Measurements from ENCODE around the gene FOXK1.

The FOXK1 gene

DNA sequence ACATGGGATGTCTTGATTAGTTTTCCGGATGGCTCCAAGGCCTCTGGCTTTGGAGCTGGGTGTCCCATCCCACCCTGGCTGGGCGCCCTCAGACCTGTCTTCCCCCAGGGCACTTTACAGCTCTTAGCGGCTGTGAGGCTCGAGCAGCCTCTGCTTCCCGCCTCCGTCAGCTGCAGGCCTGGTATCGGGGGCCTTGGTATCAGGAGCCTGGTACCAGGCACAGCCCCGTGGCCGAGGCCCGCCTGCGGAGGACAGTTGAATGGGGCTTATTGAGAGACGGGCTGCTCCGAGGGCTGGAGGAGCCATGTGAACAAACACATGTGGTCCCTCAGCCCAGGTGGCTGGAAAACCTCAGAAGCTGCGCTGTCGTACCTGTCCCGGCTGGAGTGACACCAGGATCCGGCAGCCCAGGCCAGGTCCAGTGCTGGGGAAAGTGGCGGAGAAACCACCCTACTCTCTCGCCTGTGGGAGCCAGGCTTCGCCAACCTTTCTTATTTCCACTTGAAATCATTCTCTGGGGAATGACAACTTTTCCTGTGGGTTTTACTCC is 69.4 kb downstream of the FOXK1 start:
- Histone ChIP-seq H3K4me1 (ENCODE audit: control insufficient read depth, insufficient read depth, low read length) (no peaks in the 10 kb centered on the region), H3K36me3 (ENCODE audit: insufficient read depth, low read length) (peaks cover 52% of the 10 kb centered on the region)

DNA sequence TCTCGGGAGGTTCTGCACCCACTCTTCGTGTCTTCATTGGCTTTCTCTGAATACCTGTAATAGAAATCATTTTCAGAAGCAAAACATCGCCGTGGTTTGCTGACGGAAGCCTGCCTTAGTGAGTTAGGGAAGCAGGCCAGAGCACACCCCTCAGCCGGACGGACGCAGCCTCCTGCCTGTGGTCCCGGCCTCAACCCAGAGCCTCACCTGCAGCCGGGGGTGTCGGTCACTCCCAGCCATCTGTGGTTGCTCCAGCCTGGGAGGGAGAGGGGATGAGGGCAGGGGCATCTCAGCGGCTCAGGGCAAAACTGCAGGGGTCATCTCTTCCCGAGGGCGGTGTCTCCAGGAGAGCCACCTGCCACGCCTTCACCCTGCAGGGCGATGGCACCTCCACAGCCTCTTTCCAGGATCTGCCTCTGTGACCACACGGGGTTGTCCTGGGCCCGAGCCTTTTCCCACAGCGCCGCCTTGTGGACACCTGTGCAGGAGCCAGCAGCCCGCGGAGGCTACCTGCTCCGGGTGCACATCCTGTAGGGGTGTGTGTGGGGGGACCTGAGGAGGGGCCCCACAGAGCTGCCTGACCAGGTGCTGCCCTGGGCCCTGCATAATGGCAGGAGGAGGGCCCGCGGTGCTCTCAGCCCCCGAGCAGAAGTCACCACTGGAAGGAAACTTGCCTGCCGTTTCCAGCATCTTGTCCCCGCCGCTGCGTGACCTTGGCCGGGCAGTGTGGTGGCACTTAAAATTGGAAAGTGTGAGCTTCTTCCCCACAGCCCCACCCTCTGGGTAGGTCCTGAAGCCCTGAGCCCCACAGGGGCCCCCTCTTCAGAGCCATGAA is 71.7 kb downstream of the FOXK1 start:
- H3K4me1 ChIP-seq (ENCODE audit: control insufficient read depth, insufficient read depth, low read length) = no peaks in the 10 kb centered on the region
- H3K4me3 ChIP-seq (ENCODE audit: low read length) = no peak overlapping the region
- no peak overlapping the region for H3K4me2 ChIP-seq (ENCODE audit: low read length)
- no peak overlapping the region for H3K9ac ChIP-seq (ENCODE audit: low read depth, low read length)
- no peaks in the 10 kb centered on the region for H3K9me3 ChIP-seq (replicated peaks; ENCODE audit: low read length)
- H3K36me3 ChIP-seq (ENCODE audit: insufficient read depth, low read length) = peaks cover 45% of the 10 kb centered on the region
- no peaks in the 10 kb centered on the region for H3K27me3 ChIP-seq (ENCODE audit: control insufficient read depth, insufficient read depth, low read length)

More for the DNA sequence above, 69.4 kb downstream of the FOXK1 start:
- H3K9me3 ChIP-seq (replicated peaks; ENCODE audit: low read length) = no peaks in the 10 kb centered on the region
- no peak overlapping the region for H3K4me2 ChIP-seq (ENCODE audit: low read length)
- no peaks in the 10 kb centered on the region for H3K27me3 ChIP-seq (ENCODE audit: control insufficient read depth, insufficient read depth, low read length)
- H3K9ac ChIP-seq (ENCODE audit: low read depth, low read length) = no peak overlapping the region
- no peak overlapping the region for H3K4me3 ChIP-seq (ENCODE audit: low read length)

DNA sequence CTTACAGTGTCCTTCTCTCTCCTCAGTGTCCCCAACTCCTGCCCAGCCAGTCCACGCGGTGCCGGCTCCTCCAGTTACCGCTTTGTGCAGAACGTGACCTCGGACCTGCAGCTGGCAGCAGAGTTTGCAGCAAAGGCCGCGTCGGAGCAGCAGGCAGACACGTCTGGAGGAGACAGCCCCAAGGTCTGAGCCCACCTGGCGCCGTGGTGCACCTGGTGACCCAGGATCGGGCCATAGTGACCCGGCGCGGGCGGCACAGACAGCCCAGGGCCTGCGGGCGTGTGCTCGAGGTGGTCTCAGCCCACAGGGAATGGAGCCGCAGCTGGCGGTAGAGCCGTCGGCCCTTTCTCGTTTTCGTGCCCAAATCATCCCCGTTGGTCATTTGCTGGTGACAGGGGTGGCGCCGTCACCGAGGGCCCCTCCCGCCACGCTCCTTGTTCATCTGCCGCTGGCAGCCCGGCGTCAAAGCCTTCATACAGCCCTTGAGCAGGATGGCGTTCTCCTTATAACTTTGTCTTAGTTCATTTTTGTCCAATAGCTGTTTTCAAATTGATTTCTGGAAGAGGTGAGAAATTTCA is 72.4 kb downstream of the FOXK1 start:
- no peak overlapping the region for H3K4me3 ChIP-seq (ENCODE audit: low read length)
- no peaks in the 10 kb centered on the region for H3K27me3 ChIP-seq (ENCODE audit: control insufficient read depth, insufficient read depth, low read length)
- peaks cover 47% of the 10 kb centered on the region for H3K36me3 ChIP-seq (ENCODE audit: insufficient read depth, low read length)
- H3K4me2 ChIP-seq (ENCODE audit: low read length) = no peak overlapping the region
- H3K4me1 ChIP-seq (ENCODE audit: control insufficient read depth, insufficient read depth, low read length) = no peaks in the 10 kb centered on the region
- no peak overlapping the region for H3K9ac ChIP-seq (ENCODE audit: low read depth, low read length)
- no peaks in the 10 kb centered on the region for H3K9me3 ChIP-seq (replicated peaks; ENCODE audit: low read length)

DNA sequence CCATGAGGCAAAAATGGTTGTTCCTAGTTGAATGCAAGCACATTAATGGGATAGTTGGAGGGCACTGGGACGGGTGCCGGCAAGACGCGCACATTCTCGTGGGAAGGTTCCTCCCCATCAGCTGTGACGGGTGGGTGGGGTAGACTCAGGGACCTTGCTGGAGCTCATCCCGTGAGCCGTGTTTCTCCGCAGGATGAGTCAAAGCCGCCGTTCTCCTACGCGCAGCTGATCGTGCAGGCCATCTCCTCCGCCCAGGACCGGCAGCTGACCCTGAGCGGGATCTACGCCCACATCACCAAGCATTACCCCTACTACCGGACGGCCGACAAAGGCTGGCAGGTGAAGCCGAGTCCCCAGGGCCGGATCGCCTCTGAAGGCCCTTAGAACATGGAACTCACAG is 73.0 kb downstream of the FOXK1 start:
- Histone ChIP-seq H3K9ac (ENCODE audit: low read depth, low read length) (no peak overlapping the region), H3K36me3 (ENCODE audit: insufficient read depth, low read length) (peaks cover 49% of the 10 kb centered on the region), H3K4me1 (ENCODE audit: control insufficient read depth, insufficient read depth, low read length) (no peaks in the 10 kb centered on the region)

DNA sequence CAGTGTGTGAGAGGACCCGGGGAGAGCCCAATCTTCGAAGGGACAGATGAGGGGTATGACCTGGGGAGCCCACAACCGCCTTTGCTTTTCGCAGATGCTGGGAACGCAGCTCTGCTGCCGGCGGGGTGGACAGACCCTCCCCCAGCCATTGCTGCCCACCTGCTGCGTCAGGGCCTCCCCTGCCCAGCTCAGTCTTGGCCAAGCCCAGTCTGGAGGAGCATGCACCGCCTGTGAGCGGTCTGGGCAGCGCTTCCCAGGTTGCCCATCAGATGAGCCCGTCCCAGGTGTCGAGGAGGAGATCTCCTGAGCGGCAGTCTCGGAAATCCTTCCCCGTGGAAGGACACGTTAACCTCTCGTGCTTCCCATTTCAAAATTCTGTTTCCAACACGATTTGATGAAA is 76.0 kb downstream of the FOXK1 start:
- H3K27me3 ChIP-seq (ENCODE audit: control insufficient read depth, insufficient read depth, low read length) = no peaks in the 10 kb centered on the region
- no peak overlapping the region for H3K4me3 ChIP-seq (ENCODE audit: low read length)
- H3K4me2 ChIP-seq (ENCODE audit: low read length) = no peak overlapping the region
- no peaks in the 10 kb centered on the region for H3K4me1 ChIP-seq (ENCODE audit: control insufficient read depth, insufficient read depth, low read length)
- no peaks in the 10 kb centered on the region for H3K9me3 ChIP-seq (replicated peaks; ENCODE audit: low read length)
- peaks cover 70% of the 10 kb centered on the region for H3K36me3 ChIP-seq (ENCODE audit: insufficient read depth, low read length)
- no peak overlapping the region for H3K9ac ChIP-seq (ENCODE audit: low read depth, low read length)

More for the DNA sequence above, 73.0 kb downstream of the FOXK1 start:
- Histone ChIP-seq H3K9me3 (replicated peaks; ENCODE audit: low read length) (no peaks in the 10 kb centered on the region), H3K4me2 (ENCODE audit: low read length) (no peak overlapping the region), H3K27me3 (ENCODE audit: control insufficient read depth, insufficient read depth, low read length) (no peaks in the 10 kb centered on the region), H3K4me3 (ENCODE audit: low read length) (no peak overlapping the region)

DNA sequence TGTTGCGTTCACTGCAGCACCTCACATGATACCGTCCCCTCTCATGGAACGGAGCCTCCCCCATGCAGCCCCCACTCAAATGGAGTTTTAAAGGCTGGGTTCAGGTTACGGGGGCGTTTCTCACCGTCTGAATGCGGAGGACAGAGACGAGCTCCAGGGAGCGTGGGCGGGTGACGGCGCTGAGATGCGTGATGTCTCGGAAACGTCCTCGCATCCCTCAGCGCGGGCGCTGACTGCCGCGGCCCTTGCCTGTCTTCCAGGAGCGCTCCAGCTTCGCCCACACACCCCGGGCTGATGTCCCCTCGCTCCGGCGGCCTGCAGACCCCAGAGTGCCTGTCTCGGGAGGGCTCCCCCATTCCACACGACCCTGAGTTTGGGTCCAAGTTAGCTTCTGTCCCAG is 76.7 kb downstream of the FOXK1 start:
- Histone ChIP-seq H3K9me3 (replicated peaks; ENCODE audit: low read length) (no peaks in the 10 kb centered on the region), H3K4me2 (ENCODE audit: low read length) (no peak overlapping the region), H3K4me1 (ENCODE audit: control insufficient read depth, insufficient read depth, low read length) (no peaks in the 10 kb centered on the region), H3K4me3 (ENCODE audit: low read length) (no peak overlapping the region), H3K9ac (ENCODE audit: low read depth, low read length) (no peak overlapping the region), H3K27me3 (ENCODE audit: control insufficient read depth, insufficient read depth, low read length) (no peaks in the 10 kb centered on the region), H3K36me3 (ENCODE audit: insufficient read depth, low read length) (peaks cover 77% of the 10 kb centered on the region)

DNA sequence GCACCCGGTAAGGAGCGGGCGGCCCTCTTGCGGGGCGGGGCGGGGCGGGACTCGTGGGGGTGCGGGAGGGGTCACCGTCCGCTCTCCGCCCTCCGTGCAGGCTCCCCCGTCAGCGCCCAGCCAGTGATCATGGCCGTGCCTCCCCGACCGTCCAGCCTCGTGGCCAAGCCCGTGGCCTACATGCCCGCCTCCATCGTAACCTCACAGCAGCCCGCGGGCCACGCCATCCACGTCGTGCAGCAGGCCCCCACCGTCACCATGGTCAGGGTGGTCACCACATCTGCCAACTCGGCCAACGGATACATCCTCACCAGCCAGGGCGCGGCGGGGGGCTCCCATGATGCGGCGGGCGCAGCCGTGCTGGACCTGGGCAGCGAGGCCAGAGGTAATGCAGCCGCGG is 77.1 kb downstream of the FOXK1 start:
- no peaks in the 10 kb centered on the region for H3K9me3 ChIP-seq (replicated peaks; ENCODE audit: low read length)
- H3K27me3 ChIP-seq (ENCODE audit: control insufficient read depth, insufficient read depth, low read length) = no peaks in the 10 kb centered on the region
- no peak overlapping the region for H3K4me3 ChIP-seq (ENCODE audit: low read length)
- no peak overlapping the region for H3K4me2 ChIP-seq (ENCODE audit: low read length)
- H3K4me1 ChIP-seq (ENCODE audit: control insufficient read depth, insufficient read depth, low read length) = no peaks in the 10 kb centered on the region
- peaks cover 79% of the 10 kb centered on the region for H3K36me3 ChIP-seq (ENCODE audit: insufficient read depth, low read length)
- no peak overlapping the region for H3K9ac ChIP-seq (ENCODE audit: low read depth, low read length)

DNA sequence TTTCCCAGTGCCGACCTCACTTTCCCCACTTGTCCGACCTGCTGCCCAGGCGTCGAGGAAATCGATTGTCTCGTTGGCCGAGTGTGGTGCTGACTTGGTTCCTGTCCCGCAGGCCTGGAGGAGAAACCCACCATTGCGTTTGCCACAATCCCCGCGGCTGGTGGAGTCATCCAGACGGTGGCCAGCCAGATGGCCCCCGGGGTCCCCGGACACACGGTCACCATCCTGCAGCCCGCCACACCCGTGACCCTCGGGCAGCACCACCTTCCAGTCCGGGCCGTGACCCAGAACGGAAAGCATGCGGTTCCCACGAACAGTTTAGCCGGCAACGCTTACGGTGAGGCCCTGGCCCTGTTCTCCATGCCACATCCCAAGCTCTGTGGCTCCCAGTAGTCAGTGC is 78.9 kb downstream of the FOXK1 start:
- Histone ChIP-seq H3K4me1 (ENCODE audit: control insufficient read depth, insufficient read depth, low read length) (no peaks in the 10 kb centered on the region), H3K4me3 (ENCODE audit: low read length) (no peak overlapping the region), H3K9ac (ENCODE audit: low read depth, low read length) (no peak overlapping the region), H3K4me2 (ENCODE audit: low read length) (no peak overlapping the region), H3K36me3 (ENCODE audit: insufficient read depth, low read length) (peaks cover 73% of the 10 kb centered on the region), H3K9me3 (replicated peaks; ENCODE audit: low read length) (no peaks in the 10 kb centered on the region), H3K27me3 (ENCODE audit: control insufficient read depth, insufficient read depth, low read length) (no peaks in the 10 kb centered on the region)

DNA sequence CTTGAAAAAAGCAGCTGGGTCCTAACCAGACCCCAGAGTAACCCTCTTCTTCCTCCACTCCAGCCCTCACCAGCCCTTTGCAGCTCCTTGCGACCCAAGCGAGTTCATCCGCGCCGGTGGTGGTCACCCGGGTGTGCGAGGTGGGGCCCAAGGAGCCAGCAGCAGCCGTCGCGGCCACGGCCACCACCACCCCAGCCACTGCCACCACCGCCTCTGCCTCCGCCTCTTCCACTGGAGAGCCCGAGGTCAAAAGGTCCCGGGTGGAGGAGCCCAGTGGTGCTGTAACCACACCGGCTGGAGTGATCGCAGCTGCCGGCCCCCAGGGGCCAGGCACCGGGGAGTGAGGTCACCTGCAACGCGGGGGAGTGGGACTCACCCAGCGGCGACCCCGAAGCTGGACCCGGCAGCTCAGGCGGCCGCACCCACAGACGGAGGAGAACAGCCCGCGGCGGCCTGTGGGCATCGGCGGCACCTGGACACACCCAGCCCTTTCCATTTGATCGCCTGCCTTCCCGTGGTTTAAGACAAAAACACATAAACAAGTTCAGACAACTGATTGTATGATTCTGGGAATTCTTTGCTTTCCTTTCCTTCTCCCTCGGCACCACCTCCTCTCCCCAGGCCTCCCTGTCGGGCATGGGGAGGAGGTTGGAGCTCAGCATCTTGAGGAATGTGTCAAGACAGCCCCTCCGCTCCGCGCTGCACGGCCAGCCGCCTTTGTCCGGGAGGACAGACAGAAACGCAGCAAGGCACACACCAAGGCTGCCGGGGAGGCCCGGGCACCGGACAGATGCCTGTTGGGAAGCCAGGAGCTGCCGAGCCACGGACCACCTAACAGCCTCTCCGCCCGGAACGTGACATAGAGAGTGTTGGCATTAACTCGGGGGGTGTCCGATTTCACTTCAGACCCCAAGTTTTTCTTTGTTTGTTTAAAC is 80.3 kb downstream of the FOXK1 start:
- Histone ChIP-seq H3K9ac (ENCODE audit: low read depth, low read length) (no peak overlapping the region), H3K4me2 (ENCODE audit: low read length) (no peak overlapping the region), H3K9me3 (replicated peaks; ENCODE audit: low read length) (no peaks in the 10 kb centered on the region)

DNA sequence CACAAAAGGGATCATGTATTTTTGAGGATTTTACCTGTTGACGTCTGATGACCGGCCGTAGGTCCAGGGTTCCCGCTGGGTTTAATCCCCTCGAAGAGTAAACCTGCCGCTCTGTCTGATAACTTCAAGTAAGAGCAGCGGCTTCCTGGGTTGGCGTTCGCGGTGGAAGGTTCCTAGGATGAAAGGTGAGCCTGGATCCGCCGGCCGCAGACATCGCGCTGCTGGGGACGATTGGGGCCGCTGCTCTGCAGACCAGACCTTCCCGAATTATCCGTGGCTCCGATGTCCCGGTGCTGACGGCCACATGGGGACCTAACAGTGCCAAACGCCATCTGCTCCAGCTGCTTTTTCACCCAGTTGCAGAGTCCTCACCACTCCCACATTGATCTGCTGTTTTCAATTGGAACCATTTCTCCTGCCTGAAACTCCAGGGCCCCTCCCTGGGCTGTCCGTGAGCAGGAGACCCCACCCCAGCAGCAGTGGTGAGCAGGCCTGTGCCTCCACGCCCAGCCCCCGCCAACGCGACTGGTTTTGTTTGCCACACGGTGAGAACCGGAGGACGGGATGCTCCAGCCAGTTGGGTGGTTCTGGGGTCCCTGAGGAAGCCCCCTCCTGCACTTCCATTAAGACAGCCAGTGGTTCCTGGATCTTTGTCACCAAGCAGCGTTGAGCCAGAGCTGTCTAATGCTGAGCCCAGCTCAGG is 81.1 kb downstream of the FOXK1 start:
- Histone ChIP-seq H3K4me1 (ENCODE audit: control insufficient read depth, insufficient read depth, low read length) (no peaks in the 10 kb centered on the region), H3K4me3 (ENCODE audit: low read length) (no peak overlapping the region), H3K4me2 (ENCODE audit: low read length) (no peak overlapping the region), H3K27me3 (ENCODE audit: control insufficient read depth, insufficient read depth, low read length) (no peaks in the 10 kb centered on the region), H3K9ac (ENCODE audit: low read depth, low read length) (no peak overlapping the region), H3K36me3 (ENCODE audit: insufficient read depth, low read length) (peaks cover 73% of the 10 kb centered on the region), H3K9me3 (replicated peaks; ENCODE audit: low read length) (no peaks in the 10 kb centered on the region)

More for the DNA sequence above, 80.3 kb downstream of the FOXK1 start:
- Histone ChIP-seq H3K4me1 (ENCODE audit: control insufficient read depth, insufficient read depth, low read length) (no peaks in the 10 kb centered on the region), H3K36me3 (ENCODE audit: insufficient read depth, low read length) (peaks cover 75% of the 10 kb centered on the region), H3K4me3 (ENCODE audit: low read length) (no peak overlapping the region), H3K27me3 (ENCODE audit: control insufficient read depth, insufficient read depth, low read length) (no peaks in the 10 kb centered on the region)

DNA sequence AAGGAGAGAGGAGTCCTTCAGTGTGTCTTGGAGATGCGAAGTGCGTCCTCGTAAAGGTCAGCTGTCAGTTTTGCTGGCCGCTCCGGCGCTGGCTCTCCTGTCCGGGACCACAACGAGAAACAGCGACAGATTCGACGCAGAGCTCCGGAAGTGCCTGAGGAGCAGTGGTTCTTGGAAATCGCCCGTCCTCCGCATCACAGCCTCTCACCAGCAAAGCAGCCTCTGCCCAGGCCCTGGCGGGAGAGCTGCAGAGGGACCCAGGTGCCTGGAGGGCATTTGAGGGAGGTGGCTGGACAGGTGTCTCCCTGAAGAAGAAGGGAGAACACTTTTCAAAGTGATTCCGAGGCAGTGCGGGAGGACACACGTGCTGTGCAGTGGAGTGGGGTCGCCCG is 81.7 kb downstream of the FOXK1 start:
- H3K4me3 ChIP-seq (ENCODE audit: low read length) = no peak overlapping the region

More for the DNA sequence above, 81.7 kb downstream of the FOXK1 start:
- peaks cover 71% of the 10 kb centered on the region for H3K36me3 ChIP-seq (ENCODE audit: insufficient read depth, low read length)
- H3K9ac ChIP-seq (ENCODE audit: low read depth, low read length) = no peak overlapping the region
- no peaks in the 10 kb centered on the region for H3K27me3 ChIP-seq (ENCODE audit: control insufficient read depth, insufficient read depth, low read length)
- no peaks in the 10 kb centered on the region for H3K9me3 ChIP-seq (replicated peaks; ENCODE audit: low read length)
- H3K4me1 ChIP-seq (ENCODE audit: control insufficient read depth, insufficient read depth, low read length) = peaks cover 5% of the 10 kb centered on the region
- H3K4me2 ChIP-seq (ENCODE audit: low read length) = no peak overlapping the region
